Mammary epithelial cell (primary cell): Measurements from ENCODE around the gene MT1B.

Experiments
- EZH2 ChIP-seq: IDR thresholded peaks from 2 replicates; pipeline ENCODE4 v1.6.1; 2012; ENCODE audit warnings: low read length, inconsistent platforms, borderline replicate concordance
- TF ChIP-seq, protein P1 (sequence below), 2 donors: IDR thresholded peaks in 1 of 2; conservative IDR thresholded peaks in 1 of 2; 2 replicates each; pipeline ENCODE4 v1.5.1; 2011 to 2012; ENCODE audit warnings: inconsistent platforms in 2 of 2, low read length in 2 of 2, mild to moderate bottlenecking in 2 of 2, control low read depth in 1 of 2, low read depth in 1 of 2; ENCODE audit not compliant: insufficient read depth in 1 of 2; ENCODE audit errors: extremely low read depth in 1 of 2

DNA sequence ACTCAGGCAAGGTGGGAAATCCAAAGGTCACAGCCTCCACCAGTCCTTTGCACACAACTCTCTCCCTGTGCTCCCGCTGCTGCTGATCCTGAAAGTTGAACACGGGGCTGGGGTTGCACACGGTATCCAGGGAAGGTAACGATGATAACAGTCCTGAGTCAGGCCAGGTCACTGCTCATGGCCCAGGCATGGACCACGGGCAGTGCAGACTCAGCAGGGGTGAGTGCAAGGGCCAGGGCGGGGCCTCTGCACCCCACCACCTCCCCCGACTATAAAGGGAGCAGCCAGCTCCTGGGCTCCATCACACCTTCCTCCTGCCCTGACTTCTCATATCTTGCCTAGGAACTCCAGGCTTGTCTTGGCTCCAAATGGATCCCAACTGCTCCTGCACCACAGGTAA lies at the start of gene MT1B:
- TF ChIP-seq, protein P1, sequence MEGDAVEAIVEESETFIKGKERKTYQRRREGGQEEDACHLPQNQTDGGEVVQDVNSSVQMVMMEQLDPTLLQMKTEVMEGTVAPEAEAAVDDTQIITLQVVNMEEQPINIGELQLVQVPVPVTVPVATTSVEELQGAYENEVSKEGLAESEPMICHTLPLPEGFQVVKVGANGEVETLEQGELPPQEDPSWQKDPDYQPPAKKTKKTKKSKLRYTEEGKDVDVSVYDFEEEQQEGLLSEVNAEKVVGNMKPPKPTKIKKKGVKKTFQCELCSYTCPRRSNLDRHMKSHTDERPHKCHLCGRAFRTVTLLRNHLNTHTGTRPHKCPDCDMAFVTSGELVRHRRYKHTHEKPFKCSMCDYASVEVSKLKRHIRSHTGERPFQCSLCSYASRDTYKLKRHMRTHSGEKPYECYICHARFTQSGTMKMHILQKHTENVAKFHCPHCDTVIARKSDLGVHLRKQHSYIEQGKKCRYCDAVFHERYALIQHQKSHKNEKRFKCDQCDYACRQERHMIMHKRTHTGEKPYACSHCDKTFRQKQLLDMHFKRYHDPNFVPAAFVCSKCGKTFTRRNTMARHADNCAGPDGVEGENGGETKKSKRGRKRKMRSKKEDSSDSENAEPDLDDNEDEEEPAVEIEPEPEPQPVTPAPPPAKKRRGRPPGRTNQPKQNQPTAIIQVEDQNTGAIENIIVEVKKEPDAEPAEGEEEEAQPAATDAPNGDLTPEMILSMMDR (conservative IDR thresholded peaks at IDR 0.05 in 1 of 2, IDR thresholded peaks at IDR 0.05 in 1 of 2; ENCODE audit: extremely low read depth in 1 of 2, insufficient read depth in 1 of 2, low read depth in 1 of 2, low read length in 2 of 2), result no peak
- no peak for TF ChIP-seq EZH2
